Tibial artery (tissue), 4 donors: ENCODE results near the gene PTGDS.

ENCODE experiments used
- DNase-seq, 2 donors: peaks; one replicate each; pipeline ENCODE4 v3.0.0-alpha.2; 2019
- H3K27ac ChIP-seq, 2 donors: fragments of 200-600 bp; sonication (generic) in 1 of 2; 1 replicate in 1 of 2; 2 replicates in 1 of 2; pipeline ENCODE4 v1.5.1; 2018 to 2019; ENCODE audit warnings: mild to moderate bottlenecking in 1 of 2
- H3K27me3 ChIP-seq, 2 donors: fragments of 200-600 bp; sonication (generic) in 1 of 2; one replicate each; pipeline versions ENCODE4 v1.5.1 to v1.6.0; 2016 to 2019
- H3K36me3 ChIP-seq, 3 donors: fragments of 200-600 bp; sonication (generic) in 2 of 3; one replicate each; pipeline ENCODE4 v1.5.1; 2016 to 2019; ENCODE audit warnings: mild to moderate bottlenecking in 2 of 3
- H3K4me1 ChIP-seq, 4 donors: fragments of 200-600 bp; sonication (generic) in 2 of 4; 1 replicate in 3 of 4; 2 replicates in 1 of 4; pipeline ENCODE4 v1.5.1; 2016 to 2019
- H3K4me3 ChIP-seq, 2 donors: fragments of 200-600 bp; sonication (generic) in 1 of 2; 1 replicate in 1 of 2; 2 replicates in 1 of 2; pipeline ENCODE4 v1.5.1; 2018 to 2019; ENCODE audit warnings: mild to moderate bottlenecking in 2 of 2
- H3K9me3 ChIP-seq, 3 donors: fragments of 200-600 bp; sonication (generic) in 1 of 3; one replicate each; pipeline ENCODE4 v1.5.1; 2016 to 2019
- CTCF ChIP-seq, 2 experiments: fragments of 200-600 bp in 1 of 2; fragments of 450-650 bp in 1 of 2; IDR thresholded peaks; one replicate each; pipeline ENCODE4 v1.5.1; 2017 to 2019; ENCODE audit warnings: antibody characterized with exemption in 2 of 2, mild to moderate bottlenecking in 1 of 2, moderate library complexity in 1 of 2
- intact Hi-C: fragments of 100-400 bp; cut with DNase I; formaldehyde crosslinking; loops from one replicate; pipeline ENCODE4 v1.15.0; 2023; ENCODE audit warnings: low total_unique reads

Gene PTGDS

GRCh38 chr9:136992819-136993369, 15.6 kb downstream of the PTGDS start:
- Histone ChIP-seq H3K9me3 (no peaks in the 10 kb centered on the region), H3K27ac (peak overlapping the region; percentile 74 to 81), H3K36me3 (no peaks in the 10 kb centered on the region), H3K4me3 (peak overlapping the region; percentile 76 to 86), H3K27me3 (peaks cover 0 to 31% of the 10 kb centered on the region in 2 donors), H3K4me1 (peaks cover 0 to 34% (median 27%) of the 10 kb centered on the region in 4 donors)
- intact Hi-C loops: no loop called here
- TF ChIP-seq CTCF (IDR thresholded peaks at IDR 0.05): no peak
- no peak for DNase-seq

- no peak for DNase-seq
- no peak for TF ChIP-seq CTCF (IDR thresholded peaks at IDR 0.05)
- Histone ChIP-seq H3K27me3 (peaks cover 0 to 31% of the 10 kb centered on the region in 2 donors), H3K4me3 (no peak overlapping the region), H3K9me3 (no peaks in the 10 kb centered on the region), H3K4me1 (peaks cover 0 to 34% (median 27%) of the 10 kb centered on the region in 4 donors), H3K36me3 (no peaks in the 10 kb centered on the region), H3K27ac (no peak overlapping the region)
- intact Hi-C loops: no loop called here
Observed at GRCh38 chr9:136994180-136994887, 17.0 kb downstream of the PTGDS start.

- no peak for DNase-seq
- H3K27me3 ChIP-seq: peaks cover 0 to 31% of the 10 kb centered on the region in 2 donors
- intact Hi-C loops: no loop called here
- no peak for TF ChIP-seq CTCF (IDR thresholded peaks at IDR 0.05)
- no peaks in the 10 kb centered on the region for H3K9me3 ChIP-seq
- H3K4me1 ChIP-seq: peaks cover 0 to 34% (median 27%) of the 10 kb centered on the region in 4 donors
- no peaks in the 10 kb centered on the region for H3K36me3 ChIP-seq
- no peak overlapping the region for H3K27ac ChIP-seq
- no peak overlapping the region for H3K4me3 ChIP-seq
Observed at GRCh38 chr9:136994888-136995230, 17.6 kb downstream of the PTGDS start.

- intact Hi-C loops: no loop called here
- TF ChIP-seq CTCF (IDR thresholded peaks at IDR 0.05): no peak
- H3K27ac ChIP-seq: no peak overlapping the region
- no peak for DNase-seq
- H3K4me3 ChIP-seq: peak overlapping the region in 1 of 2 donors; percentile 29
- H3K36me3 ChIP-seq: no peaks in the 10 kb centered on the region
- no peaks in the 10 kb centered on the region for H3K9me3 ChIP-seq
- peaks cover 0 to 34% of the 10 kb centered on the region in 2 donors for H3K27me3 ChIP-seq
- peaks cover 0 to 34% (median 27%) of the 10 kb centered on the region in 4 donors for H3K4me1 ChIP-seq
Observed at GRCh38 chr9:136995362-136995761, 18.1 kb downstream of the PTGDS start.

- peaks cover 0 to 34% (median 27%) of the 10 kb centered on the region in 4 donors for H3K4me1 ChIP-seq
- peak in 1 of 2 donors; percentile 76 for DNase-seq
- H3K27me3 ChIP-seq: peaks cover 0 to 35% of the 10 kb centered on the region in 2 donors
- H3K27ac ChIP-seq: peak overlapping the region in 1 of 2 donors; percentile 29
- intact Hi-C loops: no loop called here
- H3K36me3 ChIP-seq: no peaks in the 10 kb centered on the region
- H3K9me3 ChIP-seq: no peaks in the 10 kb centered on the region
- peak overlapping the region in 1 of 2 donors; percentile 29 for H3K4me3 ChIP-seq
- TF ChIP-seq CTCF (IDR thresholded peaks at IDR 0.05): no peak
Observed at GRCh38 chr9:136995772-136996311, 18.5 kb downstream of the PTGDS start.
